H1 (cell line): Measurements from ENCODE around the gene MLC1. TPM values are rescaled to one million over a fixed set of nuclear protein-coding genes. Genes with fewer than 3 reads are reported as not detected.
A peak's percentile ranks its signal among the peaks of the same experiment; 100 is the strongest.

Source experiments
- CTCF ChIA-PET: fragments of 300-600 bp; sonication (Branson Sonifier 250); formaldehyde crosslinking; loops from one replicate; lab custom pipeline; 2021; ENCODE audit not compliant: partially characterized antibody; lab: Charles Lee
- POLR2A ChIA-PET: fragments of 300-600 bp; sonication (Branson Sonifier 250); formaldehyde crosslinking; loops from one replicate; lab custom pipeline; 2021; ENCODE audit warnings: inconsistent platforms; ENCODE audit not compliant: partially characterized antibody; lab: Charles Lee
- DNase-seq, 2 experiments: peaks; one replicate each; pipeline versions ENCODE4 v3.0.0 to v3.0.0-alpha.2; 2010 to 2022; ENCODE audit warnings: low spot score in 2 of 2, low read depth in 1 of 2, mixed read lengths in 1 of 2
- FAIRE-seq: peaks from 2 replicates; lab custom pipeline; 2011; peaks lifted over from hg19 to GRCh38; lab: Jason Lieb, UNC
- H2AFZ ChIP-seq: 2 replicates; pipeline ENCODE4 v1.8.1; 2012; ENCODE audit warnings: low read length, inconsistent platforms
- H2AK5ac ChIP-seq: 2 replicates; pipeline ENCODE4 v1.6.1; 2013; ENCODE audit warnings: low read depth, low read length
- H2BK120ac ChIP-seq: replicated peaks from 2 replicates; pipeline ENCODE3; 2013; ENCODE audit warnings: low read depth, low read length, inconsistent platforms
- H2BK12ac ChIP-seq: 2 replicates; pipeline ENCODE4 v1.6.1; 2013; ENCODE audit warnings: low read depth, low read length
- H2BK15ac ChIP-seq: 2 replicates; pipeline ENCODE4 v1.6.1; 2013; ENCODE audit warnings: low read length
- H2BK20ac ChIP-seq: 2 replicates; pipeline ENCODE4 v1.6.1; 2013; ENCODE audit warnings: low read length
- H2BK5ac ChIP-seq: 2 replicates; pipeline ENCODE4 v1.6.1; 2013; ENCODE audit warnings: low read depth, low read length
- H3K14ac ChIP-seq: 2 replicates; pipeline ENCODE4 v1.6.1; 2013; ENCODE audit warnings: inconsistent platforms; ENCODE audit not compliant: insufficient read length
- H3K18ac ChIP-seq: 2 replicates; pipeline ENCODE4 v1.6.1; 2013; ENCODE audit warnings: low read length; ENCODE audit errors: extremely low read depth
- H3K23ac ChIP-seq: 2 replicates; pipeline ENCODE4 v1.6.1; 2013; ENCODE audit warnings: inconsistent platforms; ENCODE audit not compliant: insufficient read length
- H3K23me2 ChIP-seq: 2 replicates; pipeline ENCODE4 v1.6.1; 2013; ENCODE audit warnings: low read depth, low read length
- H3K27ac ChIP-seq: 2 replicates; pipeline ENCODE4 v1.6.1; 2011; ENCODE audit warnings: low read depth, low read length, inconsistent platforms
- H3K27me3 ChIP-seq, 4 experiments: replicated peaks in 1 of 4; 1 replicate in 1 of 4; 2 replicates in 3 of 4; pipeline versions ENCODE4 v1.6.1 to v1.8.1; 2011 to 2013; ENCODE audit warnings: low read length in 3 of 4, mild to moderate bottlenecking in 3 of 4, inconsistent platforms in 2 of 4, mixed read lengths in 2 of 4, moderate library complexity in 1 of 4; ENCODE audit not compliant: control insufficient read depth in 3 of 4, insufficient read depth in 3 of 4; ENCODE audit errors: extremely low read depth in 1 of 4
- H3K36me3 ChIP-seq, 4 experiments: 2 replicates each; pipeline versions ENCODE4 v1.6.1 to v1.8.1; 2011 to 2013; ENCODE audit warnings: mild to moderate bottlenecking in 4 of 4, low read length in 3 of 4, moderate library complexity in 2 of 4, control low read depth in 1 of 4, inconsistent platforms in 1 of 4; ENCODE audit not compliant: insufficient read depth in 4 of 4, control insufficient read depth in 2 of 4
- H3K4ac ChIP-seq: replicated peaks from 2 replicates; pipeline ENCODE3; 2013; ENCODE audit warnings: low read length, low read depth, mixed read lengths, inconsistent platforms; ENCODE audit not compliant: insufficient read length
- H3K4me1 ChIP-seq, 4 experiments: replicated peaks in 1 of 4; 1 replicate in 1 of 4; 2 replicates in 3 of 4; pipeline versions ENCODE4 v1.6.1 to v1.8.1; 2011 to 2013; ENCODE audit warnings: low read length in 3 of 4, inconsistent platforms in 2 of 4, mixed read lengths in 1 of 4; ENCODE audit not compliant: insufficient read depth in 4 of 4, control insufficient read depth in 3 of 4
- H3K4me2 ChIP-seq, 2 experiments: 2 replicates each; pipeline versions ENCODE4 v1.6.1 to v1.8.1; 2011 to 2013; ENCODE audit warnings: low read depth in 2 of 2, low read length in 2 of 2, control low read depth in 1 of 2, inconsistent platforms in 1 of 2, mild to moderate bottlenecking in 1 of 2; ENCODE audit not compliant: insufficient read depth in 1 of 2
- H3K4me3 ChIP-seq, 4 experiments: fragments of 200-600, 300-600 bp in 1 of 4; sonication (generic), shearing (Covaris generic), sonication (Bioruptor Twin) in 1 of 4; 2 replicates each; pipeline versions ENCODE4 v1.5.1 to v1.8.1; 2011 to 2016; ENCODE audit warnings: low read length in 4 of 4, low read depth in 3 of 4, control low read depth in 2 of 4, inconsistent platforms in 2 of 4, mild to moderate bottlenecking in 2 of 4, mixed read lengths in 1 of 4, moderate library complexity in 1 of 4; ENCODE audit not compliant: insufficient read depth in 2 of 4; ENCODE audit errors: extremely low read depth in 1 of 4
- H3K56ac ChIP-seq: replicated peaks from 2 replicates; pipeline ENCODE3; 2013; ENCODE audit warnings: low read depth, mild to moderate bottlenecking, mixed read lengths, low read length, inconsistent platforms; ENCODE audit not compliant: insufficient read length
- H3K79me1 ChIP-seq: 2 replicates; pipeline ENCODE4 v1.6.1; 2013; ENCODE audit warnings: low read depth, low read length, control low read depth
- H3K79me2 ChIP-seq, 2 experiments: 2 replicates each; pipeline versions ENCODE4 v1.6.1 to v1.8.1; 2012 to 2013; ENCODE audit warnings: low read length in 2 of 2, mild to moderate bottlenecking in 2 of 2, inconsistent platforms in 1 of 2; ENCODE audit not compliant: insufficient read depth in 2 of 2, control insufficient read depth in 1 of 2
- H3K9ac ChIP-seq, 4 experiments: replicated peaks in 1 of 4; 1 replicate in 1 of 4; 2 replicates in 3 of 4; pipeline versions ENCODE4 v1.6.1 to v1.8.1; 2011 to 2013; ENCODE audit warnings: low read depth in 3 of 4, low read length in 3 of 4, control low read depth in 2 of 4, mild to moderate bottlenecking in 2 of 4, moderate library complexity in 2 of 4, inconsistent platforms in 1 of 4; ENCODE audit errors: extremely low read depth in 1 of 4
- H3K9me3 ChIP-seq, 2 experiments: 2 replicates each; pipeline versions ENCODE4 v1.6.1 to v1.8.1; 2012 to 2013; ENCODE audit warnings: mild to moderate bottlenecking in 2 of 2, moderate library complexity in 2 of 2, control low read depth in 1 of 2, inconsistent platforms in 1 of 2, low read depth in 1 of 2, low read length in 1 of 2, mixed read lengths in 1 of 2; ENCODE audit not compliant: insufficient read depth in 2 of 2
- H4K20me1 ChIP-seq, 2 experiments: replicated peaks in 1 of 2; 2 replicates each; pipeline versions ENCODE3 to v1.8.1; 2011 to 2013; ENCODE audit warnings: inconsistent platforms in 2 of 2, low read length in 2 of 2, mild to moderate bottlenecking in 1 of 2; ENCODE audit not compliant: insufficient read depth in 2 of 2, control insufficient read depth in 1 of 2
- H4K5ac ChIP-seq: 2 replicates; pipeline ENCODE4 v1.6.1; 2013; ENCODE audit warnings: low read length, low read depth, mixed read lengths, inconsistent platforms; ENCODE audit not compliant: insufficient read length
- H4K8ac ChIP-seq: 2 replicates; pipeline ENCODE4 v1.8.0; 2013; ENCODE audit warnings: mild to moderate bottlenecking, moderate library complexity, low read length, inconsistent platforms; ENCODE audit not compliant: insufficient read depth; ENCODE audit errors: extremely low read depth
- H4K91ac ChIP-seq: replicated peaks from 2 replicates; pipeline ENCODE3; 2013; ENCODE audit warnings: low read length, mixed read lengths, inconsistent platforms; ENCODE audit not compliant: insufficient read length
- ASH2L ChIP-seq: fragments of 200-600, 300-600 bp; sonication (generic); IDR thresholded peaks from one replicate; pipeline ENCODE4 v1.7.1; 2017; ENCODE audit warnings: low read length
- FOSL1 ChIP-seq: IDR thresholded peaks from 2 replicates; pipeline ENCODE4 v1.6.1; 2011; ENCODE audit warnings: mild to moderate bottlenecking, low read depth, low read length, moderate library complexity; ENCODE audit not compliant: insufficient read depth
- GABPA ChIP-seq: IDR thresholded peaks from 2 replicates; pipeline ENCODE4 v1.6.1; 2011; ENCODE audit warnings: mild to moderate bottlenecking, low read length, moderate library complexity, borderline replicate concordance; ENCODE audit not compliant: insufficient read depth
- KDM5A ChIP-seq: fragments of 200-600 bp; IDR thresholded peaks from 2 replicates; pipeline ENCODE4 v1.7.1; 2012; ENCODE audit warnings: mild to moderate bottlenecking, low read length, inconsistent platforms, mixed read lengths
- NRF1 ChIP-seq: IDR thresholded peaks from 2 replicates; pipeline ENCODE4 v1.6.1; 2011; ENCODE audit warnings: mild to moderate bottlenecking, low read depth, low read length, improper control_type of control experiment
- PHF8 ChIP-seq: fragments of 200-600 bp; sonication (generic); conservative IDR thresholded peaks from 2 replicates; pipeline ENCODE4 v1.7.1; 2012; ENCODE audit warnings: low read depth, mild to moderate bottlenecking, inconsistent platforms, low read length, moderate library complexity
- RBBP5 ChIP-seq: IDR thresholded peaks from 2 replicates; pipeline ENCODE4 v1.7.1; 2012; ENCODE audit warnings: low read depth, mild to moderate bottlenecking, inconsistent platforms, low read length, moderate library complexity, borderline replicate concordance
- SIN3A ChIP-seq, 2 experiments: IDR thresholded peaks in 1 of 2; conservative IDR thresholded peaks in 1 of 2; 2 replicates each; pipeline ENCODE4 v1.6.1; 2011 to 2012; ENCODE audit warnings: low read length in 2 of 2, improper control_type of control experiment in 1 of 2, low read depth in 1 of 2, mild to moderate bottlenecking in 1 of 2
- TAF1 ChIP-seq: IDR thresholded peaks from 2 replicates; pipeline ENCODE4 v1.6.1; 2011; ENCODE audit warnings: mild to moderate bottlenecking, low read depth, low read length
- USF2 ChIP-seq: IDR thresholded peaks from 2 replicates; pipeline ENCODE4 v1.6.1; 2011; ENCODE audit warnings: low read length, improper control_type of control experiment
- WGBS, 2 experiments: shearing (Covaris generic) in 1 of 2; methylation state at CpG; one replicate each; pipeline versions ENCODE4 v1.1.6 to v1.1.7; 2013 to 2015; ENCODE audit warnings: low lambda C conversion rate in 2 of 2, mixed read lengths in 2 of 2, inconsistent platforms in 1 of 2, low coverage in 1 of 2, missing lambda C conversion rate in 1 of 2; ENCODE audit not compliant: insufficient replicate concordance in 2 of 2, insufficient coverage in 1 of 2, insufficient read length in 1 of 2; ENCODE audit errors: extremely low coverage in 1 of 2, missing lambda C conversion rate in 1 of 2; 5-methylcytosine and 5-hydroxymethylcytosine counted together
- polyA plus RNA-seq, 7 experiments: library from polyadenylated mRNA; depleted of rRNA in 3 of 7; stranded (reverse) in 5 of 7; unstranded in 2 of 7; fragments of >200 nt in 5 of 7; fragments of 200-250 nt in 2 of 7; gene quantifications; 1 replicate in 5 of 7; 2 replicates in 1 of 7; 4 replicates in 1 of 7; pipeline versions ENCODE4 v1.2.1 to v1.2.3, GENCODE V29; 2011 to 2013; ENCODE audit warnings: missing spikeins in 2 of 7, mixed read lengths in 2 of 7
- total RNA-seq: library from RNA; stranded (reverse); fragmentation: NEBNext Ultra II Directional; extraction: Animal tissue kit (Norgen Biotek cat#: 25700); gene quantifications from 2 replicates; pipeline ENCODE4 v1.2.1, GENCODE V29; 2021
- TF ChIP-seq, protein P1 (sequence below): IDR thresholded peaks from 2 replicates; pipeline ENCODE4 v1.6.1; 2011; ENCODE audit warnings: low read depth, mild to moderate bottlenecking, low read length; ENCODE audit not compliant: insufficient read depth

Gene MLC1
- total and polyA plus RNA-seq, 2 of the 8 experiments (the other 6 are each of a cell fraction or from before 2014, with no cell fraction given), result 0.20 TPM; not detected in 1

DNA sequence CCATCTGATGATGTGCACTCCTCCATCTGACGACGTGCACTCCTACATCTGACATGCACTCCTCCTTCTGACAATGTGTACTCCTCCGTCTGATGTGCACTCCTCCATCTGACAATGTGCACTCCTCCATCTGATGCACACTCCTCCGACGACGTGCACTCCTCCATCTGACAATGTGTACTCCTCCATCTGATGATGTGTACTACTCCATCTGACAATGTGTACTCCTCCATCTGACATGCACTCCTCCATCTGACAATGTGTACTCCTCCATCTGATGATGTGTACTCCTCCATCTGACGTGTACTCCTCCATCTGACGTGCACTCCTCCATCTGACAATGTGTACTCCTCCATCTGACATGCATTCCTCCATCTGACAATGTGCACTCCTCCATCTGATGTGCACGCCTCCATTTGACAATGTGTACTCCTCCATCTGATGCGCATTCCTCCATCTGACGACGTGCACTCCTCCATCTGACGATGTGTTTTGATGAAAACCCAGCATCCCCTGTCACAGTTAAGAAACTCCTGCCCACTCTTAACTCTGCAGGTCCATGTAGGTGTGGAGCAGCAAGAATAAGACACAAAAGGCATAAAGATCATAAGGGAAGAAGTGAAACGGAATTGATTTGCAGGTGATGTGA lies 62.9 kb downstream of the MLC1 start:
- Histone ChIP-seq H2AK5ac (peak overlapping the region; percentile 82; the same call in 1 of the 2 replicates), H3K23ac (no peak overlapping the region), H2AFZ (no peak overlapping the region), H3K79me2 (no peaks in the 10 kb centered on the region), H3K4me2 (no peak overlapping the region), H3K36me3 (no peaks in the 10 kb centered on the region; a peak in 1 of 8 replicates), H3K18ac (no peak overlapping the region), H3K9ac (no peak overlapping the region), H4K5ac (no peak overlapping the region), H2BK15ac (no peak overlapping the region), H3K4me1 (no peaks in the 10 kb centered on the region; a peak in 1 of 7 replicates), H4K8ac (no peak overlapping the region), H3K4me3 (no peak overlapping the region), H3K14ac (no peak overlapping the region), H3K27ac (no peak overlapping the region), H2BK5ac (no peak overlapping the region), H3K56ac (no peak overlapping the region), H3K4ac (no peak overlapping the region), H3K23me2 (no peaks in the 10 kb centered on the region), H4K20me1 (peaks cover 0 to 2% of the 10 kb centered on the region in 2 experiments), H4K91ac (no peak overlapping the region), H3K9me3 (peaks cover 0 to 12% of the 10 kb centered on the region in 2 experiments; a peak in 2 of 4 replicates), H2BK120ac (no peak overlapping the region), H2BK12ac (no peak overlapping the region), H2BK20ac (no peak overlapping the region), H3K27me3 (peaks cover 0 to 8% (median 3%) of the 10 kb centered on the region in 4 experiments; a peak in 3 of 7 replicates), H3K79me1 (no peaks in the 10 kb centered on the region)
- ChIA-PET CTCF (no interaction called here), POLR2A (no interaction called here)
- DNase-seq (no peak), FAIRE-seq (no peak)
- WGBS, 2 experiments, result 83% methylated on average over 14 of the region's 14 CpGs; no CpG with 5 or more reads in 1 of the 2 experiments
- TF ChIP-seq GABPA (no peak), RBBP5 (no peak), ASH2L (no peak), KDM5A (no peak), USF2 (no peak), NRF1 (no peak), SIN3A (conservative IDR thresholded peaks at IDR 0.05 in 1 of 2, IDR thresholded peaks at IDR 0.05 in 1 of 2; ENCODE audit: low read depth in 1 of 2, low read length in 2 of 2) (no peak), FOSL1 (no peak), TAF1 (no peak), PHF8 (no peak)
- TF ChIP-seq, protein P1, sequence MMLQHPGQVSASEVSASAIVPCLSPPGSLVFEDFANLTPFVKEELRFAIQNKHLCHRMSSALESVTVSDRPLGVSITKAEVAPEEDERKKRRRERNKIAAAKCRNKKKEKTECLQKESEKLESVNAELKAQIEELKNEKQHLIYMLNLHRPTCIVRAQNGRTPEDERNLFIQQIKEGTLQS, result no peak
